ENCODE data around the gene RYR2.

RYR2 gene

DNA sequence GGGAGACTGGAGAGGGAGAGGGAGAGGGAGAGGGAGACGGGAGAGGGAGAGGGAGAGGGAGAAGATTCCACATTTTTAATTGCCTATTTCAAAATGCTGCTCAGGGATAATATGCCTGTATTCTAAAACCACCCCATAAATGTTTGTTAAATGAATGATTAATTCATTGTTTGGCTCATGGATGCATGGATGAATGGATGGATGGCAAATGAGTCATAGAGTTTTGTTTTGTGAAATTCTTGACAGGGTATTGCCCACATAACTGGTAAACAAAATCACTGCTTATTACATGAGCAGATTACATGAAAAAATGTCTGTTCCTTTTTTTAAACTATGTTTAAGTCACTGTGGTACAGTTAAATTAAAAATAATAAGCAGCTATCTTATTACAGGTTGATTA lies 628.3 kb downstream of the RYR2 start:
- DNase-seq (ENCODE audit: low read depth in 3 of 3), result no peak

DNA sequence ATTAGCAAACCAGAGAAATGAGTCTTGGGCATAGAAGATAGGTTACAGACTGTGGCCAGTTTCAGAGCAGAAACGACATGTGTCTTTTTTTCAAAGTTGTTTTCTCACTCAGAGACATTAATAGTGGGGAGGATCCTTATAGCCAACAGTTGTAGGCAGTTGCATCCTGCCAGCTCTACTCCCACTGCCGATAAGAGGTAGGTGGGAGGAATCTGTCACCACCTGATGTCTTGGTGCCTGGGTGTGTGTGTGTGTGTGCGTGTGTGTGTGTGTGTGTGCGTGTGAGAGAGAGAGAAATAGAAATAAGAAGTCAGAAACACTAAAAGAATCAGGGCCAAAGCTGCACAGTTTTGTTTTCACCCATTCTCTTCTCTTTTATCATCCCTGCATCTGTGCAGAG lies 629.3 kb downstream of the RYR2 start:
- DNase-seq (ENCODE audit: low read depth in 3 of 3), result no peak

DNA sequence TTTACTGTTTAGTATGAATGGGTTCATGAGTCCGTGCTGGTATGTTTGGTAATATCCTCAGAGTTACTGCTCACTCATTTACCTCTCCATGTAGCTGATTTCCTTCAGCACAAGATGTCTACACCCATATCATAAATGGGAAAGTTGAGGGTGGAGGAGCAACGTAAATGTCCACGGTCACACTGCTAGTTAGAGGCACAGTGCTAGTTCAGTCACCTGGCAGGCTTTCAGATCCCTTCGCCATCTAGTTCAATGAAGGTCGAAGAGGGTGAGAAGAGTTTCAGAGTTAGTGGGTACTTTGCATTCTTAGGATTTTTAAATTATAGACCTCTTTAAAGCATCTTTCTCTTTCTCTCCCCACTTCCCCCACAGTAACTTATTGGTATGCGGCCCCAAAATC lies 630.0 kb downstream of the RYR2 start:
- no peak for DNase-seq (ENCODE audit: low read depth in 3 of 3)

DNA sequence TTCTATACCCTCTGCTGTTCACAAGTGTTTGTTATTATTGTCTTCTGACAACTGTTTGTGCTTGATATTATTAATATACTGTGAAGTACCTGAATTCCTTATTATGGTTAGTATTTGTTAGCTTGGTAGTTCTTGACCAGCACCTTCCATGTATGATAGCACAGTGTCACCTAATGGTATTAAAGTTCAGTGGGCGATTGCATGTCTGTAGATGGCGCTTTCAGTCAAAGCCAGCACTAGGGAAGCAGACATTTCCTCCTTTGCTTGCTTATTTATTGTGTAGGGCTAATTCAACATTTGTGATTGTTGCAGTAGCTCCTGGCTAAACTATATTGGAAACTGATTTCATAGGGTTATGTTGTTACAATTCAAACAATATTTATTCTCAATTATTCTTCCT lies 630.8 kb downstream of the RYR2 start:
- DNase-seq (ENCODE audit: low read depth in 3 of 3), result no peak

DNA sequence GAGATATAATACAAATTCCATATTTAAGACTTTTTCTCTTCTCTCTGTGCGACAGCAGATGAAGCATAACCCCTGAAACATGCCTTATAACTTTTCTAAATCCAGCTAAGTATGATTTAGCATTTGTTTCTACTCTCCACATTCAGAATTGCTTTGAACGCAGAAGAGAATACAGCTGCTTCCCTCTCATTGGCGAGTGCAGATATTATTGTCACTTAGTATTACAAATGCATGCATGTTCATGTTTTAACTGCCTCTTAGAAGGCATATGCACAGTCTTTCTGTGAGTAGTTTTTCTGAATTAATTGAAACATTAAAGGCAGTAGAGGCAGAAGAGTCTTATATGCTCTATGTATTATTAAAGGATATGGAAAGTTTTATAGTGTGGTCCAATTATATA lies 631.6 kb downstream of the RYR2 start:
- no peak for DNase-seq (ENCODE audit: low read depth in 3 of 3)

DNA sequence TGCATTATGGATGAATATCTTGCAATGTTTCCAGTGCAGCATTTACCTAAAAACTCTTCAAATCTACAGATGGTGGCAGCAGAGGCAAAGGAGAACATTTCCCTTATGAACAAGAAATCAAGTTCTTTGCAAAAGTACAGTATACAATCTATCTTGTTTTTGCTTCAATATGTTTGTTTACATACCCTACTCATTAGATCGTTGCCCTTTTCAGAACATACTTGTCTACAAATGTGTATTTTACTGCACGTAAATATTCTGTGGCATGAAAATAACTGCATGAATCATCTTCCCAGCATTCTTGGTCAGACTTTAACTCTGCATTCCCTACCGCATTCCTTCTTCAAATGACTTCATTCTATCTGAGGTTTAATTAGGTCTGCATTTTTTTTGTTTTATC lies 636.0 kb downstream of the RYR2 start:
- DNase-seq (ENCODE audit: low read depth in 3 of 3), result no peak

DNA sequence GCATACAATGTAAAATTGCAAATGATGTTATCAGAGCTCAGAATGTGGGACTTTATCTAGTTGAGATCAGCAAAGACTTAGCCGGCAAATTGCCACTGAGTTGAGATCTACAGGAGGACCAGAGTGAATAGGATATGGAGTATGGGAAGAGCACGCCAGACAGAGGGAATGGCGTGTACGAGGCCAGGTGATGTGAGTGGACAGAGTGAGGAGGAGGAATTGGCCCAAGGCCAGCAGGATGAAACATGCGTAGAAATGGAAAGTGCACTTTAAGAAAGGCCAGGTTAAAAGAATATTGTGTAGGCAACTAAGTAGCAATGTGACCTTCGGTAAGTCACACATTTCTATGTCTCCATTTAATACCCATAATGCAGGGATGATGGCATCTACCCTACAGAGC lies 637.7 kb downstream of the RYR2 start:
- no peak for DNase-seq (ENCODE audit: low read depth in 3 of 3)

DNA sequence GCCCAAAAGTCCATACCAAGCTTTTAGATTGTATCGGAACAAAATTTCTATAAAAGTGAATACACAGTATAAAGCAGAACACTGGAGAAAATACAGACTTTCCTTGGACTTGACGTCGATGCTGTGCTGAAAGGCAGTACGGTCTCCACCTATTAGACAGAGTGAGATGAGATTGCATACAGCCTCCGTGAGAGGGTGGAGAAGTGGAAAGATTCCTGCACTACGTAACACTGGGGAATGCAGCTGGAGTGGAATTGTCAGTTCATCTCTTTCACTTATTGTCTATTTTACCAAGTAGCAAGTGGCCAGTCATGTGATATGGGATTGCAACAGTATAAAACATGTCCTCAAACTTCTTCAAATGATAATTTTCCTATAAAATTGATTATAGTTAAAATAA lies 639.2 kb downstream of the RYR2 start:
- DNase-seq (ENCODE audit: low read depth in 3 of 3), result no peak

DNA sequence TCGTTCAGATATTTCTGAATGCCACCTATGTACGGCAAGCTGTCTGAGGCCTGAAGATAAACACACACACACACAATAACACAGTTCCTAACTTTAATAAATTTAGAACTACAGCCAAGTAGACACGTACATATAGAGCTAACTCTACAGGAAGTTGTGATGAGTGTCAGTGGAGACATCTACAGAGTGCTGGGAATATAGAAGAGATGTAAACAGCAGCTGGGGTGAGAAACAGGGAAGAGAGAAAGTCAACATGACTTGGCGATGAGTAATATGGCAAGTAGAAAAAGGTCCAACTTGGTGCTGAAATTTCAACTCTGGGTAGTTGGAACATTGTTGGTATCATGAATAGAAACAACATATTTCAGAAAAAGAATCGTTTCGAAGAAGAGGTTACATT lies 642.3 kb downstream of the RYR2 start:
- DNase-seq (ENCODE audit: low read depth in 3 of 3), result no peak

DNA sequence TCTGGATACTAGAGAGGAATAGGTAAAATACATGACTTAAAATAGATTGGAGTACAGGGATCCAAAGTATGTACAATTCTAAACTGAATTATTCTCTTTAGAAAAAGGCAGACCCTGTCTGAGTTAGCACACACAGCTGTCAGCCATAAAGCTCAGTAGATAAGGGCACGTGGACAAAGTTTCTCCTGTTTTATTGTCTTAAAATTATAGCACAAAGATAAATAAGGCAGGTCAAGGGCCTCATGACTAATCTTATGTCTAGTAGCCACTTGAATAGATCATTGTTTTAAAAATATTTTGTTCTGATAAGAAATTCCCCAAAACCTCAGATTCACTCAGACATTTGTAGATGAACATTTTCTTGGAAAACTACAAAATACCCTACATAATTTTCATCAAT lies 643.6 kb downstream of the RYR2 start:
- DNase-seq (ENCODE audit: low read depth in 3 of 3), result no peak

DNA sequence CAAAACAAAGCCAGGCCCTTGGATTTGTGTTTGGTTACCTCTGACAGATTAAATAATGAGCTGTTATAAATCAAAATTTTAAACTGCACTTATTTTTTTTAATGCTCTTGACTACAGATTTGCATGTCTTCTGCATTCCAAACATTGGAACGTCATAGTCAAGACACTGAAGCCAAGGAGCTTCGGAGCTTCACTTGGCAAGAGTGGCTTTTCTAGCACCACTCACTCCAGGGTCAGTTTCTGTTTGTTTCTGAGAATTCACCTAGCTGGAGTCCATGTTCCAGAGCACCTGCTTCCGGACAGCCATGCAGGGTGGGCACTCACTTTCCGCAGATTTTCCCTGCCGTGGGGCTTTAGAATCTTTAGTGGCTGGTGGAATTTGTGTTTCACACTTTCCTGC lies 645.8 kb downstream of the RYR2 start:
- DNase-seq (ENCODE audit: low read depth in 3 of 3), result no peak

DNA sequence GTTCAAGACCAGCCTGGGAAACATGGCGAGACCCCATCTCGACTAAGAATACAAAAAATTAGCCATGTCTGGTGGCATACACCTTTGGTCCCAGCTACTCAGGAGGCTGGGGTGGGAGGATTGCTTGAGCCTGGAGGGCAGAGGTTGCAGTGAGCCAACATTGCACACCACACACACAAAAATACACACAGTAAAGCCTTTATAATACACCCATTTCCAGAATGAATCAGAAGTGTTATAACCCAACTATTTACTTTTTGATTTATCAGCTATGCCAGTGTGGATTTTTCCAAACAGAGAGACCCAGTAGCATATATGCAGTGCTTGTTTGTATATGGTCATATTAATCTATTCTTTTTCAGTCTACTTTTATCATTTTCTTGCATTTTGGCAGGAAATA lies 648.7 kb downstream of the RYR2 start:
- no peak for DNase-seq (ENCODE audit: low read depth in 3 of 3)

DNA sequence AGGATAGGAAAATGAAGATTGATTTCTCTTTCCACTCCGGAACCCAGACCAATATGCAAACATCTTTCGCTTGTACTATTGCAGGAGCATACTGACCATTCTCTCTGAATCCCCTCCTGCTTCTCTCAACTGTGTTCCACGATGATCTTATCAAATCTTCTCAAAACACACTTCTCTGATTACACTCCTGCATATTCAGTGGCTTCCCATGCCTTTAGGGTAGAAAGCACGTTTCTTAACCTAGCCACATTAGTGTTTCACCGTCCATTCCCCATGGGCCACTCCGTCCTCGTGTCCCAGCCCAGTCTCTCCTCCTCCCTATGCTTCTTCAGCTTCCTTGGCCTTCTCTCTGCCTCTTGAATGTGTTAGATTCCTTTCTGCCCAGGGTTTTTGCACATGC lies 650.3 kb downstream of the RYR2 start:
- no peak for DNase-seq (ENCODE audit: low read depth in 3 of 3)

DNA sequence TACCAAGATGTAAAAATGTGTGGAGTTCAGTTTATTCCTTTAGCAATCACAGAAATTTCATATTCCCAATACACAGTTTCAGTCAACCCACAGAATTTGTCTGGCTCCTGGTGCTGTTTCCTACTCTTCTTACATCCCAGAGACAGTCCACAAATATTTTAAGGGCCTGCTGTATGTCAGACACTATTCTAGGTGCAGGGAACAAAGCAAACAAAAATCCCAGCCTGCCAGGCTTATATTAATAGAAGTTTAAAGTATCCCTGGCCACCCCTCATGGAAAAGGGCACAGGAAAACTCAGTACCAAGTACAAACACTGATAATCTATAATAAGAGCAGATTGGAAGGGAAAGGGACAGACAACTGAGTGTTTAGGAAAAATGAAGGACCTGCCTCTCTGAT lies 653.9 kb downstream of the RYR2 start:
- no peak for DNase-seq (ENCODE audit: low read depth in 3 of 3)

DNA sequence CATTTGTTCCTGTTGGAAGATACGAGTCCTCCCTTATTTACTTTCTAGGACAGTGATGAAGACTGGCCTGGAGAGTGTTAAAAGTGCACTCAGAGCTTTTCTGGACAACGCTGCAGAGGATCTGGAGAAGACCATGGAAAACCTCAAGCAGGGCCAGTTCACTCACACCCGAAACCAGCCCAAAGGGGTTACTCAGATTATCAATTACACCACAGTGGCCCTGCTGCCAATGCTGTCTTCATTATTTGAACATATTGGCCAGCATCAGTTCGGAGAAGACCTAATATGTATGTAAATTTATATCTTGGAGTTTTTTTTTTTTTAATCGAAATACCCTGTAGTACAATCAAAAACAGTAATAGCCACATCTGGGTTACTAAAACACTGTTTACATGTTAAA lies 658.2 kb downstream of the RYR2 start:
- no peak for DNase-seq (ENCODE audit: low read depth in 3 of 3)

DNA sequence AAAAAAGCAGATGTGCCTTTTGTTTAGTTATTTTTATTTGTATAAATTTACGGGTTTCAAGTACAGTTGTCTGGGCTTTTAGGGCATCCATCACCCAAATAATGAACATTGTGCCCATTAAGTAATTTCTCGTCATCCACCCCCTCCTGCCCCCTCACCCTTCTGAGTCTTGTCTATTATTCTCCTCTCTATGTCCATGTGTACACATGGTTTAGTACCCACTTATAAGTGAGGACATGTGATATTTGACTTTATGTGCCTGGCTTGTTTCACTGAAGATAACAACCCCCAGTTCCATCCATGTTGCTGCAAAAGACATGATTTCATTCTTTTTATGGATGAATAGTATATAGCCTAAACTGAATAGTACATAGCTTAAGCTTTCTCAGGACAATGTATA lies 659.5 kb downstream of the RYR2 start:
- no peak for DNase-seq (ENCODE audit: low read depth in 3 of 3)

DNA sequence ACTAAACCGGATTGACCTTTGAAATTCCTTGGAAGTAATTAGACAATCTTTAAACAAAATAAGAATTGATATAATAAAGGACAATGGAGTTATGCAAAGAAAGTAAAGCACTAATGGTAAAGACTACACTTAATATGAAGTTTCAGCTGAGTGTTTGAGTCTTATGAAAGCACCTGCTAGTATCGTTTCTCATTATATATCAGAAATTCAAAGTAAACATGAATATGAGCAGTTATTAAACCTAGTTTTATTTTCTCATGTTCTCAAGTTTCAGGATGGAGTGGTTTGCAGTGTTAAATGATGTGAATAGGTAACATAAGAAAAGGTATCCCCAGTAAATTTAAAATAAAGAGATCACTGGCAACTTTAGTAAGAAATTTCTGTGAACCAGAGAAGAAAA lies 660.2 kb downstream of the RYR2 start:
- DNase-seq (ENCODE audit: low read depth in 3 of 3), result no peak

DNA sequence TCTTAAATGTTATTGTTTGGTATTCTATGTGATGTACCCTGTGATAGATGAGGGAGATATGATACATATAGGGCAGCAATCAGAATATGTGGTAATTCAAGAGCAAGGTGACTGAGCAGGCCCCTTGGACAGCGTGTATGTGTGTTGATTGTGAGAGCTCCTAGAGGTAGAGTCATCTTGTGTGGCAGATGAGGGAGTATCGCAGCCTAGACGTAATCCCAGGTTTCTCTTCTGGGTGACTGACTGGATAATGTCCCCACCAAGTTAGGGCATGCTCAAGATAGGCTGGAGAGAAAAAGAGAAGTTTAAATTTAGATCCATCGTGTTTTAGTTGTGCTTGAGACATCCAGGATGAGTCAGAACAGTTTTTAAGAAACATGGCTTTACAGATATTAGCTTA lies 663.5 kb downstream of the RYR2 start:
- no peak for DNase-seq (ENCODE audit: low read depth in 3 of 3)

DNA sequence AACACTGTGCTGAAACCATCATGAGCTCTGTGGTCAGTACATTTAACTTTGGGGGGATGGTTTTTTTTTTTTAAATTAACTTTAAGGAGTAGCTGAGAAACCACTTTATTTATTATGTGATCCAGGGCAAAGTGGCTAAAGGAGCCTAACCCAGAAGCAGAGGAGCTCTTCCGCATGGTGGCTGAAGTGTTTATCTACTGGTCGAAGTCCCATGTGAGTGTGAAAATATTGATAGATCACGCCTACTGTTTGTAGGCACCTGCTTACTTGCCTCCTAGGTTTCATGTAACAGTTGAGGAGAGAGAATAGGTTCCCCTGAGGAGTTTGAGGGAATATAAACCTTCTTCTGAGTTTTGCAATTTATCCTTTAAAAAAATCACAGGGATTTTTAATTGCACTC lies 667.4 kb downstream of the RYR2 start:
- no peak for DNase-seq (ENCODE audit: low read depth in 3 of 3)

DNA sequence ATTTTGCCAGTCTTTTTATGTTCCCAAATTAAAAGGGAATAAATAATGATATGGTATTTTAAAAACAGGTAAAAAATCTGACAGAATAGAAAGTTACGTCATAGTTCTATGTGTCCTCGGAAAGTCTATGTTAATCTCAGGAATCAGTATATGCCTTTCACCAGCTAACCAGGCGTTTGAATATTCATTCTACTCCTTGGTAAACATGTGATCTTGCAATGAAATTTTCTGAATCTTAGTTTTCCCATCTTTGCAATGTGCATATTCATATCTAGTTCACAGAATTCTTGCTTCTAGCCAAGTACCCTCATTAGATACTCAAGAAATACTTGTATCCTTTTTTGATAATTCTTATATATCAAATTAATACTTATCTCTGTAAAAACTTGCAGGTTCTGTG lies 669.3 kb downstream of the RYR2 start:
- no peak for DNase-seq (ENCODE audit: low read depth in 3 of 3)

DNA sequence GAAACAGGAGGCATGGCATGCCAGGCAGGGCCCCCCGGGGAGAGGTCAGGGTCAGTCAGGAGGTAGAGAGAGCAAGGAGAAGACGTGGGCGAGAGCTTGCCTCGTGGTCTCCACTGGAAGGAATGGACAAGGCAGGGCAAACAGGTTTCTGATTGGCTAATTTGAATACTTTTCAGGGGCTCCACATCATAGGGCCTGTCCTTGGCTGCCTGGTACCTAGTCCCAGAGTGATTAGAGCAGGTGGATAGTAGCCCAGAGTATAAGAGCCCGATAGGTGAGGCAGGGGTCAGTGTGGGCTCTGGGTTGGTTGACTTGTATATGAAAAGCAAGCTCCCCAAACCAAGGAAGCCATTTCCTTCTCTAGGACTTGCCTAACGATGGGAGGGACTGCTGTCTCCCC lies 670.1 kb downstream of the RYR2 start:
- DNase-seq (ENCODE audit: low read depth in 3 of 3), result no peak

DNA sequence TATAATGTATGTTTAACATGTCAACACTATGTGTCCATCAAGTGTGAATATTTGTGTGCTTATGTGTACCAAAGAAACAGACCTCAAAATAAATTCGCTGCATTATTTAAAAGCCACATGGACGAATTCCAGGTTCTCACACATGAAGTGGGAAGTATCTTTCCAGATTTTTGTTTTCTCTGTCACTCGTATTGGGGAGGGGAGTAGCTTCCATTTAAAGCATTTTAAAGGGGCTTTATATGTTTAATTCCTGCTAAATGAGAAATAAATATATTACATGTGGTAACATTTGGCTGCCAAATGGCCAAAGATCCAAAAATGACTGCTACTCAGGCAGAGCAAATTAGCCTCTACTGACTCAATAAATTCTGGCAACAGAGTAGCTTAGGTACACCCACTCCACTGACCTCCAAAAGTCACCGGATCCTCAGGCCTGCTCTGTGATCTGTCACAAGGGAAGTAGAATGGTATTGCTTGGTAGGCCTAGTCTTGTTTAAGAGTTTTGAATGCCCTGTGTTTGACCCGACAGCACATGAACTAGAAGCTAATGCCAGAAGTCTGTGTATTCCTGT lies 670.7 kb downstream of the RYR2 start:
- DNase-seq (ENCODE audit: low read depth in 3 of 3), result no peak

DNA sequence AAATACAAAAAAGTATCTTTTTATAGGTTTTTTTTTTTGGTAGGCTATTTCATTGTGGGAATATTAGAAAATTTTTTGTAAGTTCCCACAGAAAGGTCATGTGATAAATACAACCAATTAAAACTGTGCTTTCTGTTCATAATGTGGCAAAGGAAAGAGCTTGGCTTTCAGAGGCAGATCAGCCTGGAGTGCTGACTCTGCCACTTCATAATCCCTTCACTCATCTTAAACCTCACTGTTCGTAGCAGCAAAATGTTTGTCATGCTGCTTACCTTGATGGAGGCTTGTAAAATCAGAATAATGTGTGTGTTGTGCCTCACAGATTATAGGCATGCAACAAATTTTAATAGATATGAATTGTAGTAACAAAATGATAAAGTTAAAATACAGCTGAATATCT lies 671.9 kb downstream of the RYR2 start:
- no peak for DNase-seq (ENCODE audit: low read depth in 3 of 3)

DNA sequence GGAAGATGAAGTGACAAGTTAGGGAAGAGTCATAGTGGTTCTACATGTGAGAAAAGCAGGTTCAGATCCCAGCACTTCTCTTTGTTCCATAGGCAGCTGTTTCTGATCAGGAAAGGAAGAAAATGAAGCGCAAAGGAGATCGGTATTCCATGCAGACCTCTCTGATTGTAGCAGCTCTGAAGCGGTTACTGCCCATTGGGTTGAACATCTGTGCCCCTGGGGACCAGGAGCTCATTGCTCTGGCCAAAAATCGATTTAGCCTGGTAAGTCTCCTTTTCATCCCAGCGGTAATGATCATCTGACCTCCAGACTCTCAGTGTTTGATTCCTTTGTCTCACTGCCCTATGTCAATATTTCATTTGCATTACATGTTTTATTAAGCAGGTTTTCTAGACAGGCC lies 675.1 kb downstream of the RYR2 start:
- DNase-seq (ENCODE audit: low read depth in 3 of 3), result no peak

DNA sequence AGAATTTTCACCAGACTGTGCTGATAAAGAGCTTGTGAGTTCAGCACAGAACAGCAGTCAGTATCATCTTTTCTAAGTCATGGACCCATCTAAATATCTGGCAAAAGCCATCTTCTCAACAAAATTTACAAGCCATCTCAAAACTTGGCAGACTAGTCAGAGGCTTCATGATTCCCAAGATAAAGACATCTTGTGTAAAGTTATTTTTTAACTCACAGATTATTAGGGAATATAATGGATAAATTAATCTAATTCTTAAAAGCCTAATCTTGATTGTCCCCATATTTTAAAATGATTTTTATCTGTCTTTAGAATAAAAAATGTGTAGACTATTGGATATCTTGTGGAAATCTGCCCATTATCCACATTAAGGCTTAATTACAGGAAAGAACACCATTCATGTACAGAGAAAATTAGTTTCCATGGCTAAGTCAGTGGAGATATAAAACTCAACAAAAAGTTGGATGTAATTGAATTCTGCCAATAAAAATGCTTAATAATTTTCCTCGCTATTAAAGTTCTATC lies 688.9 kb downstream of the RYR2 start:
- no peak for DNase-seq (ENCODE audit: low read depth in 3 of 3)
